WTC11 (cell line): ENCODE results near the gene NTF3. TPM values are rescaled to one million over a fixed set of nuclear protein-coding genes. Genes with fewer than 3 reads are reported as not detected.
A peak's percentile ranks its signal among the peaks of the same experiment; 100 is the strongest.

Experiments used
- ATAC-seq: fragments of 200-7000 bp; cut with Tn5 transposase; 2 replicates; pipeline ENCODE4 v1.10.0; 2021; ENCODE audit warnings: mild to moderate bottlenecking, moderate library complexity
- CTCF ChIA-PET: fragments of 300-600 bp; sonication (Branson Sonifier 250); formaldehyde crosslinking; loops from one replicate; lab custom pipeline; 2021; ENCODE audit warnings: antibody characterized with exemption; lab: Charles Lee
- POLR2A ChIA-PET: fragments of 350-600 bp; sonication (Branson Sonifier 250); formaldehyde crosslinking; loops from one replicate; lab custom pipeline; 2021; ENCODE audit warnings: antibody characterized with exemption; lab: Charles Lee
- DNase-seq: peaks from one replicate; pipeline ENCODE4 v3.0.0; 2021; ENCODE audit warnings: low spot score
- H3K27ac Mint-ChIP-seq: 2 replicates; pipeline ENCODE4 v1.8.0; 2021; ENCODE audit warnings: mixed read lengths
- H3K27me3 Mint-ChIP-seq: 2 replicates; pipeline ENCODE4 v1.8.0; 2021; ENCODE audit warnings: low read depth, mild to moderate bottlenecking, moderate library complexity, mixed read lengths
- H3K36me3 Mint-ChIP-seq: 2 replicates; pipeline ENCODE4 v1.8.0; 2021; ENCODE audit warnings: mixed read lengths
- H3K4me1 Mint-ChIP-seq: 2 replicates; pipeline ENCODE4 v1.8.0; 2022; ENCODE audit warnings: mixed read lengths
- H3K4me3 Mint-ChIP-seq: 2 replicates; pipeline ENCODE4 v1.8.0; 2021; ENCODE audit warnings: mild to moderate bottlenecking, moderate library complexity, mixed read lengths
- H3K9me3 Mint-ChIP-seq: 2 replicates; pipeline ENCODE4 v1.8.0; 2021; ENCODE audit warnings: mixed read lengths
- CREM ChIP-seq: sonication (generic); formaldehyde crosslinking; IDR thresholded peaks from 2 replicates; pipeline ENCODE4 v1.8.1; 2022; ENCODE audit warnings: mild to moderate bottlenecking, missing genetic modification reagents, moderate library complexity
- ETV6 ChIP-seq: sonication (generic); formaldehyde crosslinking; IDR thresholded peaks from 2 replicates; pipeline ENCODE4 v1.8.1; 2022; ENCODE audit warnings: mild to moderate bottlenecking, missing genetic modification reagents
- RELA ChIP-seq: sonication (generic); formaldehyde crosslinking; IDR thresholded peaks from 2 replicates; pipeline ENCODE4 v1.8.1; 2022; ENCODE audit warnings: missing genetic modification reagents, mild to moderate bottlenecking, borderline replicate concordance
- SMAD3 ChIP-seq: sonication (generic); formaldehyde crosslinking; IDR thresholded peaks from 2 replicates; pipeline ENCODE4 v1.8.0; 2022; ENCODE audit warnings: missing genetic modification reagents, mild to moderate bottlenecking, borderline replicate concordance
- TEAD1 ChIP-seq: sonication (generic); formaldehyde crosslinking; IDR thresholded peaks from 2 replicates; pipeline ENCODE4 v1.8.0; 2022; ENCODE audit warnings: mild to moderate bottlenecking, missing genetic modification reagents
- ZNF232 ChIP-seq: sonication (generic); formaldehyde crosslinking; IDR thresholded peaks from 2 replicates; pipeline ENCODE4 v1.8.0; 2022; ENCODE audit warnings: mild to moderate bottlenecking, missing genetic modification reagents
- total RNA-seq: library from RNA; stranded (reverse); gene quantifications from 3 replicates; pipeline ENCODE4 v1.2.3, GENCODE V29; 2021
- TF ChIP-seq, protein P1 (sequence below): sonication (generic); formaldehyde crosslinking; IDR thresholded peaks from 2 replicates; pipeline ENCODE4 v1.8.1; 2023; ENCODE audit warnings: mild to moderate bottlenecking, missing genetic modification reagents, moderate library complexity
- TF ChIP-seq, protein P2 (sequence below): sonication (generic); formaldehyde crosslinking; IDR thresholded peaks from 2 replicates; pipeline ENCODE4 v1.8.0; 2022; ENCODE audit warnings: mild to moderate bottlenecking, missing genetic modification reagents
- TF ChIP-seq, protein P3 (sequence below): fragments of 250-450 bp; sonication (Bioruptor Pico); IDR thresholded peaks from 2 replicates; pipeline ENCODE4 v1.8.0; 2021; ENCODE audit warnings: mild to moderate bottlenecking
- TF ChIP-seq, protein P4 (sequence below): sonication (generic); formaldehyde crosslinking; IDR thresholded peaks from 2 replicates; pipeline ENCODE4 v1.8.1; 2022; ENCODE audit warnings: missing genetic modification reagents, borderline replicate concordance

NTF3 gene
- total RNA-seq, 1 experiment from 2014 or later: 1.3 TPM

DNA sequence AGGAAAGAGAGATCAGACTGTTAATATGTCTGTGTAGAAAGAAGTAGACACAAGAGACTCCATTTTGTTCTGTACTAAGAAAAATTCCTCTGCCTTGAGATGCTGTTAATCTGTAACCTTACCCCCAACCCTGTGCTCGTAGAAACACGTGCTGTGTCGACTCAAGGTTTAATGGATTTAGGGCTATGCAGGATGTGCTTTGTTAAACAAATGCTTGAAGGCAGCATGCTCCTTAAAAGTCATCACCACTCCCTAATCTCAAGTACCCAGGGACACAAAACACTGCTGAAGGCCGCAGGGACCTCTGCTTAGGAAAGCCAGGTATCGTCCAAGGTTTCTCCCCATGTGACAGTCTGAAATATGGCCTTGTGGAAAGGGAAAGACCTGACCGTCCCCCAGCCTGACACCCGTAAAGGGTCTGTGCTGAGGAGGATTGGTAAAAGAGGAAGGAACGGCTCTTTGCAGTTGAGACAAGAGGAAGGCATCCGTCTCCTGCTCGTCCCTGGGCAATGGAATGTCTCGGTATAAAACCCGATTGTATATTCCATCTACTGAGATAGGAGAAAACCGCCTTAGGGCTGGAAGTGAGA lies 105.2 kb downstream of the NTF3 start (continued):
- TF ChIP-seq, protein P1, sequence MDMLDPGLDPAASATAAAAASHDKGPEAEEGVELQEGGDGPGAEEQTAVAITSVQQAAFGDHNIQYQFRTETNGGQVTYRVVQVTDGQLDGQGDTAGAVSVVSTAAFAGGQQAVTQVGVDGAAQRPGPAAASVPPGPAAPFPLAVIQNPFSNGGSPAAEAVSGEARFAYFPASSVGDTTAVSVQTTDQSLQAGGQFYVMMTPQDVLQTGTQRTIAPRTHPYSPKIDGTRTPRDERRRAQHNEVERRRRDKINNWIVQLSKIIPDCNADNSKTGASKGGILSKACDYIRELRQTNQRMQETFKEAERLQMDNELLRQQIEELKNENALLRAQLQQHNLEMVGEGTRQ (CRISPR knock-in tag): peak; percentile 65
- TF ChIP-seq TEAD1: peak; percentile 42; the same call in 1 of the 2 replicates
- TF ChIP-seq, protein P2, sequence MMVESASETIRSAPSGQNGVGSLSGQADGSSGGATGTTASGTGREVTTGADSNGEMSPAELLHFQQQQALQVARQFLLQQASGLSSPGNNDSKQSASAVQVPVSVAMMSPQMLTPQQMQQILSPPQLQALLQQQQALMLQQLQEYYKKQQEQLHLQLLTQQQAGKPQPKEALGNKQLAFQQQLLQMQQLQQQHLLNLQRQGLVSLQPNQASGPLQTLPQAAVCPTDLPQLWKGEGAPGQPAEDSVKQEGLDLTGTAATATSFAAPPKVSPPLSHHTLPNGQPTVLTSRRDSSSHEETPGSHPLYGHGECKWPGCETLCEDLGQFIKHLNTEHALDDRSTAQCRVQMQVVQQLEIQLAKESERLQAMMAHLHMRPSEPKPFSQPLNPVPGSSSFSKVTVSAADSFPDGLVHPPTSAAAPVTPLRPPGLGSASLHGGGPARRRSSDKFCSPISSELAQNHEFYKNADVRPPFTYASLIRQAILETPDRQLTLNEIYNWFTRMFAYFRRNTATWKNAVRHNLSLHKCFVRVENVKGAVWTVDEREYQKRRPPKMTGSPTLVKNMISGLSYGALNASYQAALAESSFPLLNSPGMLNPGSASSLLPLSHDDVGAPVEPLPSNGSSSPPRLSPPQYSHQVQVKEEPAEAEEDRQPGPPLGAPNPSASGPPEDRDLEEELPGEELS: peak; percentile 74
- TF ChIP-seq ETV6 (CRISPR knock-in tag): peak; percentile 74; the same call in 1 of the 2 replicates

DNA sequence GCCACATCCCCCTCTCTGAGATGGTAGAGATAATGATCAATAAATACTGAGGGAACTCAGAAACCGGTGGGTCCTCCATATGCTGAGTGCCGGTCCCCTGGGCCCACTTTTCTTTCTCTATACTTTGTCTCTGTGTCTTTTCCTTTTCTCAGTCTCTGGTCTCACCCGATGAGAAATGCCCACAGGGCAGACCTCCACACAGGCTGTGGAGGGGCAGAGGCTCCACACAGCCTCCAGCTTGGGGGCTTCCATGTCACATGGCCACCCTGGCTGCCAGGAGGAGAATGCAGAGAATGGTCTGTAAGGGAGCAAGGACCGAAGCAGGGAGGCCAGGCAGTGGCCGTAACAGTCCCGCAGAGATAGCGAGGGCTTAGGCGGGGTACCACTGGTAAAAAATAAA lies 105.9 kb downstream of the NTF3 start:
- ATAC-seq: no peak; the same call in 1 of the 2 replicates
- Mint-ChIP-seq H3K4me1 (peaks cover 20% of the 10 kb centered on the region), H3K36me3 (peaks cover 2% of the 10 kb centered on the region; the same call in 1 of the 2 replicates), H3K27me3 (peaks cover 27% of the 10 kb centered on the region), H3K9me3 (peaks cover 24% of the 10 kb centered on the region), H3K4me3 (no peak overlapping the region), H3K27ac (no peak overlapping the region)
- POLR2A ChIA-PET: no interaction called here
- TF ChIP-seq, protein P3, sequence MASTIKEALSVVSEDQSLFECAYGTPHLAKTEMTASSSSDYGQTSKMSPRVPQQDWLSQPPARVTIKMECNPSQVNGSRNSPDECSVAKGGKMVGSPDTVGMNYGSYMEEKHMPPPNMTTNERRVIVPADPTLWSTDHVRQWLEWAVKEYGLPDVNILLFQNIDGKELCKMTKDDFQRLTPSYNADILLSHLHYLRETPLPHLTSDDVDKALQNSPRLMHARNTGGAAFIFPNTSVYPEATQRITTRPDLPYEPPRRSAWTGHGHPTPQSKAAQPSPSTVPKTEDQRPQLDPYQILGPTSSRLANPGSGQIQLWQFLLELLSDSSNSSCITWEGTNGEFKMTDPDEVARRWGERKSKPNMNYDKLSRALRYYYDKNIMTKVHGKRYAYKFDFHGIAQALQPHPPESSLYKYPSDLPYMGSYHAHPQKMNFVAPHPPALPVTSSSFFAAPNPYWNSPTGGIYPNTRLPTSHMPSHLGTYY (CRISPR knock-in tag): no peak
- TF ChIP-seq CREM (CRISPR knock-in tag) (no peak), SMAD3 (no peak), ZNF232 (CRISPR knock-in tag) (no peak), RELA (CRISPR knock-in tag) (no peak)
- TF ChIP-seq, protein P1 (CRISPR knock-in tag): peak; percentile 29; the same call in 1 of the 2 replicates
- TF ChIP-seq, protein P4, sequence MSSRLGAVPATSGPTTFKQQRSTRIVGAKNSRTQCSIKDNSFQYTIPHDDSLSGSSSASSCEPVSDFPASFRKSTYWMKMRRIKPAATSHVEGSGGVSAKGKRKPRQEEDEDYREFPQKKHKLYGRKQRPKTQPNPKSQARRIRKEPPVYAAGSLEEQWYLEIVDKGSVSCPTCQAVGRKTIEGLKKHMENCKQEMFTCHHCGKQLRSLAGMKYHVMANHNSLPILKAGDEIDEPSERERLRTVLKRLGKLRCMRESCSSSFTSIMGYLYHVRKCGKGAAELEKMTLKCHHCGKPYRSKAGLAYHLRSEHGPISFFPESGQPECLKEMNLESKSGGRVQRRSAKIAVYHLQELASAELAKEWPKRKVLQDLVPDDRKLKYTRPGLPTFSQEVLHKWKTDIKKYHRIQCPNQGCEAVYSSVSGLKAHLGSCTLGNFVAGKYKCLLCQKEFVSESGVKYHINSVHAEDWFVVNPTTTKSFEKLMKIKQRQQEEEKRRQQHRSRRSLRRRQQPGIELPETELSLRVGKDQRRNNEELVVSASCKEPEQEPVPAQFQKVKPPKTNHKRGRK (CRISPR knock-in tag): no peak
- CTCF ChIA-PET: no interaction called here
- DNase-seq: no peak
